HepG2 (cell line): ENCODE results near the gene SOX8. TPM values are rescaled to one million over a fixed set of nuclear protein-coding genes. Genes with fewer than 3 reads are reported as not detected.
A peak's percentile ranks its signal among the peaks of the same experiment; 100 is the strongest.

ENCODE experiments used
- ATAC-seq: fragments of 200-7000 bp; cut with Tn5 transposase; 3 replicates; pipeline ENCODE4 v1.9.1; 2020; ENCODE audit warnings: mild to moderate bottlenecking, moderate library complexity
- BruUV-seq: library from RNA; stranded (reverse); fragments of 400-500 nt; replicated peaks from 2 replicates; lab custom pipeline; 2021; lab: Mats Ljungman, UMichigan
- CTCF ChIA-PET: fragments of 300-600 bp; formaldehyde crosslinking; extraction: SDS; loops from one replicate; lab custom pipeline; 2021; ENCODE audit warnings: low total read pairs, inconsistent platforms, low intra/inter-chr PET ratio; lab: Yijun Ruan, JAX
- POLR2A ChIA-PET: fragments of 350-600 bp; sonication (Branson Sonifier 250); formaldehyde crosslinking; loops from one replicate; lab custom pipeline; 2020; ENCODE audit warnings: antibody characterized with exemption, inconsistent platforms; lab: Yijun Ruan, JAX
- DNase-seq: peaks from one replicate; pipeline ENCODE4 v3.0.0-alpha.2; 2015; ENCODE audit warnings: low spot score
- FAIRE-seq: peaks from 3 replicates; lab custom pipeline; 2011; peaks lifted over from hg19 to GRCh38; lab: Jason Lieb, UNC
- H2AFZ ChIP-seq: one replicate; pipeline ENCODE4 v1.6.1; 2011; ENCODE audit warnings: low read length, inconsistent platforms
- H3K27ac ChIP-seq: fragments of 300-600 bp; 3 replicates; pipeline ENCODE4 v1.8.0; 2011; ENCODE audit warnings: mixed run types, mild to moderate bottlenecking, mixed read lengths, low read length, inconsistent platforms; ENCODE audit not compliant: insufficient read depth; ENCODE audit errors: extremely low read length
- H3K27me3 ChIP-seq, 2 experiments: fragments of 200-600 bp in 1 of 2; 2 replicates in 1 of 2; 3 replicates in 1 of 2; pipeline versions ENCODE4 v1.6.0 to v1.8.0; 2011; ENCODE audit warnings: low read length in 2 of 2, mild to moderate bottlenecking in 2 of 2, moderate library complexity in 2 of 2, inconsistent platforms in 1 of 2; ENCODE audit not compliant: insufficient read depth in 2 of 2, control insufficient read depth in 1 of 2
- H3K36me3 ChIP-seq, 2 experiments: fragments of 200-600 bp in 1 of 2; replicated peaks in 1 of 2; 2 replicates in 1 of 2; 3 replicates in 1 of 2; pipeline versions ENCODE4 v1.5.1 to v1.8.0; 2011; ENCODE audit warnings: low read length in 2 of 2, inconsistent platforms in 1 of 2; ENCODE audit not compliant: insufficient read depth in 2 of 2, control insufficient read depth in 1 of 2
- H3K4me1 ChIP-seq: 2 replicates; pipeline ENCODE4 v1.5.1; 2012; ENCODE audit warnings: low read length, inconsistent platforms; ENCODE audit not compliant: insufficient read depth
- H3K4me2 ChIP-seq: 2 replicates; pipeline ENCODE4 v1.6.0; 2011; ENCODE audit warnings: low read depth, low read length, inconsistent platforms
- H3K4me3 ChIP-seq, 3 experiments: fragments of 200-600 bp in 1 of 3; sonication (generic), shearing (Covaris generic) in 1 of 3; replicated peaks in 1 of 3; 2 replicates each; pipeline ENCODE4 v1.5.1; 2011 to 2016; ENCODE audit warnings: low read length in 3 of 3, inconsistent platforms in 2 of 3, low read depth in 2 of 3, mild to moderate bottlenecking in 2 of 3, control low read depth in 1 of 3, mixed read lengths in 1 of 3; ENCODE audit not compliant: insufficient read depth in 1 of 3
- H3K79me2 ChIP-seq: one replicate; pipeline ENCODE4 v1.6.1; 2011; ENCODE audit warnings: low read length, inconsistent platforms; ENCODE audit not compliant: insufficient read depth
- H3K9ac ChIP-seq: 2 replicates; pipeline ENCODE4 v1.6.0; 2011; ENCODE audit warnings: mild to moderate bottlenecking, low read depth, low read length, inconsistent platforms; ENCODE audit not compliant: insufficient read depth
- H3K9me3 ChIP-seq: 2 replicates; pipeline ENCODE4 v1.5.1; 2012; ENCODE audit warnings: mild to moderate bottlenecking, low read length
- H4K20me1 ChIP-seq: 2 replicates; pipeline ENCODE4 v1.6.0; 2011; ENCODE audit warnings: inconsistent platforms, mild to moderate bottlenecking, low read length, moderate library complexity; ENCODE audit not compliant: insufficient read depth
- ATF1 ChIP-seq: IDR thresholded peaks from 2 replicates; pipeline ENCODE4 v1.6.1; 2016; ENCODE audit warnings: mild to moderate bottlenecking, control low read depth
- CEBPB ChIP-seq: IDR thresholded peaks from 2 replicates; pipeline ENCODE4 v1.6.1; 2011; ENCODE audit warnings: low read depth, low read length, improper control_type of control experiment, borderline replicate concordance
- CREM ChIP-seq, 2 experiments: sonication (generic) in 1 of 2; formaldehyde crosslinking in 1 of 2; IDR thresholded peaks; 2 replicates each; pipeline versions ENCODE4 v1.4.0 to v1.6.1; 2016 to 2020; ENCODE audit warnings: antibody characterized with exemption in 1 of 2, mild to moderate bottlenecking in 1 of 2, missing genetic modification reagents in 1 of 2
- RBM39 ChIP-seq: fragments of 200-400 bp; formaldehyde crosslinking; IDR thresholded peaks from one replicate; pipeline ENCODE4 v1.6.1; 2018; ENCODE audit warnings: antibody characterized with exemption, mild to moderate bottlenecking, low read depth, low read length; ENCODE audit not compliant: poor library complexity, severe bottlenecking
- ZBTB1 ChIP-seq: sonication (generic); formaldehyde crosslinking; IDR thresholded peaks from 2 replicates; pipeline ENCODE4 v1.4.0; 2020; ENCODE audit warnings: missing genetic modification reagents, borderline replicate concordance
- ZBTB44 ChIP-seq: sonication (generic); formaldehyde crosslinking; IDR thresholded peaks from 2 replicates; pipeline ENCODE4 v1.4.0; 2020; ENCODE audit warnings: missing genetic modification reagents
- ZFYVE20 ChIP-seq: sonication (generic); formaldehyde crosslinking; IDR thresholded peaks from 2 replicates; pipeline ENCODE4 v1.8.0; 2023; ENCODE audit warnings: low read depth, mild to moderate bottlenecking, moderate library complexity, missing genetic modification reagents, borderline replicate concordance
- ZNF530 ChIP-seq: sonication (generic); formaldehyde crosslinking; IDR thresholded peaks from 2 replicates; pipeline ENCODE4 v1.5.0; 2020; ENCODE audit warnings: low read depth, mild to moderate bottlenecking, missing genetic modification reagents
- ZNF567 ChIP-seq: sonication (generic); formaldehyde crosslinking; IDR thresholded peaks from 2 replicates; pipeline ENCODE4 v1.8.1; 2023; ENCODE audit warnings: mild to moderate bottlenecking, missing genetic modification reagents, borderline replicate concordance
- WGBS: methylation state at CpG from one replicate; pipeline ENCODE4 v1.1.6; 2017; ENCODE audit warnings: low lambda C conversion rate; 5-methylcytosine and 5-hydroxymethylcytosine counted together
- in situ Hi-C: cut with HindIII; loops from 2 replicates; pipeline ENCODE4 v1.10.0; 2017; ENCODE audit warnings: low pct_unique_long_range_greater_than_20kb; ENCODE audit not compliant: extremely low pct_ligation_motif_present
- intact Hi-C: fragments of 100-400 bp; cut with micrococcal nuclease; formaldehyde crosslinking; loops from one replicate; pipeline ENCODE4 v1.10.0; 2022; ENCODE audit not compliant: unreplicated experiment
- polyA plus RNA-seq, 8 experiments: library from polyadenylated mRNA; depleted of rRNA in 3 of 8; stranded (reverse) in 7 of 8; unstranded in 1 of 8; fragments of >200 nt; fragmentation: Illumina TruSeq in 4 of 8; extraction: Trizol in 4 of 8; gene quantifications; 2 replicates each; pipeline versions ENCODE4 v1.2.1 to v1.2.3, GENCODE V29; 2011 to 2016; ENCODE audit warnings: low read depth in 4 of 8, missing spikeins in 1 of 8, mixed read lengths in 1 of 8; ENCODE audit not compliant: insufficient read depth in 1 of 8
- total RNA-seq, 5 experiments: library from RNA; depleted of rRNA; stranded (reverse); fragments of >200 nt; fragmentation: Illumina TruSeq; extraction: Trizol; gene quantifications; 2 replicates each; pipeline ENCODE4 v1.2.3, GENCODE V29; 2016; ENCODE audit warnings: low read depth in 1 of 5
- TF ChIP-seq, protein P1 (sequence below): sonication (generic); formaldehyde crosslinking; IDR thresholded peaks from 2 replicates; pipeline ENCODE4 v1.5.0; 2020; ENCODE audit warnings: missing genetic modification reagents, mild to moderate bottlenecking, borderline replicate concordance

SOX8 gene
- total and polyA plus RNA-seq, 2 of the 13 experiments (the other 11 are each of a cell fraction or from before 2014, with no cell fraction given) = 0.20 to 0.28 TPM

GRCh38 chr16:995783-996182, 14.2 kb downstream of the SOX8 start:
- intact Hi-C loops = no loop called here
- H3K79me2 ChIP-seq = no peaks in the 10 kb centered on the region
- no TSS peak for BruUV-seq
- FAIRE-seq (no peak), ATAC-seq (no peak), DNase-seq (no peak)
- no CpG with 5 or more reads among the region's 3 CpGs for WGBS
- H3K9me3 ChIP-seq = no peaks in the 10 kb centered on the region
- in situ Hi-C loops = no loop called here
- H3K9ac ChIP-seq = no peak overlapping the region
- H3K36me3 ChIP-seq = no peaks in the 10 kb centered on the region
- no peak overlapping the region for H3K4me3 ChIP-seq
- no peak overlapping the region for H2AFZ ChIP-seq
- peaks cover 4% of the 10 kb centered on the region; the same call in 1 of the 2 replicates for H4K20me1 ChIP-seq
- H3K4me1 ChIP-seq = no peaks in the 10 kb centered on the region
- TF ChIP-seq ZNF567 (CRISPR knock-in tag) (no peak), RBM39 (no peak), ZBTB1 (CRISPR knock-in tag) (no peak), ZNF530 (CRISPR knock-in tag) (no peak), CEBPB (peak; percentile 79)
- TF ChIP-seq, protein P1, sequence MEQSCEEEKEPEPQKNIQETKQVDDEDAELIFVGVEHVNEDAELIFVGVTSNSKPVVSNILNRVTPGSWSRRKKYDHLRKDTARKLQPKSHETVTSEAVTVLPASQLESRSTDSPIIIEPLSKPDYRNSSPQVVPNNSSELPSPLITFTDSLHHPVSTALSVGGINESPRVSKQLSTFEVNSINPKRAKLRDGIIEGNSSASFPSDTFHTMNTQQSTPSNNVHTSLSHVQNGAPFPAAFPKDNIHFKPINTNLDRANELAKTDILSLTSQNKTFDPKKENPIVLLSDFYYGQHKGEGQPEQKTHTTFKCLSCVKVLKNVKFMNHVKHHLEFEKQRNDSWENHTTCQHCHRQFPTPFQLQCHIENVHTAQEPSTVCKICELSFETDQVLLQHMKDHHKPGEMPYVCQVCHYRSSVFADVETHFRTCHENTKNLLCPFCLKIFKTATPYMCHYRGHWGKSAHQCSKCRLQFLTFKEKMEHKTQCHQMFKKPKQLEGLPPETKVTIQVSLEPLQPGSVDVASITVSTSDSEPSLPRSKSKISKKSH (CRISPR knock-in tag) = no peak
- no peak overlapping the region for H3K27ac ChIP-seq
- H3K4me2 ChIP-seq = no peak overlapping the region
- ChIA-PET POLR2A (no interaction called here), CTCF (no interaction called here)
- peaks cover 22 to 78% of the 10 kb centered on the region in 2 experiments for H3K27me3 ChIP-seq

- peaks cover 4% of the 10 kb centered on the region; the same call in 1 of the 2 replicates for H4K20me1 ChIP-seq
- ChIA-PET POLR2A (no interaction called here), CTCF (no interaction called here)
- no peaks in the 10 kb centered on the region for H3K9me3 ChIP-seq
- DNase-seq (no peak), FAIRE-seq (no peak), ATAC-seq (no peak)
- no peak overlapping the region for H3K4me2 ChIP-seq
- BruUV-seq = no TSS peak
- no peaks in the 10 kb centered on the region for H3K4me1 ChIP-seq
- peaks cover 26 to 80% of the 10 kb centered on the region in 2 experiments for H3K27me3 ChIP-seq
- in situ Hi-C loops = no loop called here
- no peak overlapping the region for H3K27ac ChIP-seq
- H3K9ac ChIP-seq = no peak overlapping the region
- no peaks in the 10 kb centered on the region for H3K36me3 ChIP-seq
- no peak overlapping the region for H3K4me3 ChIP-seq
- H2AFZ ChIP-seq = no peak overlapping the region
- intact Hi-C loops = no loop called here
- H3K79me2 ChIP-seq = no peaks in the 10 kb centered on the region
- 3% methylated on average over 4 of the region's 6 CpGs for WGBS
- TF ChIP-seq CREM (IDR thresholded peaks at IDR 0.05) (no peak), CREM (CRISPR knock-in tag; IDR thresholded peaks at IDR 0.05) (no peak), ZFYVE20 (CRISPR knock-in tag) (no peak), ZBTB44 (CRISPR knock-in tag) (no peak), ATF1 (CRISPR knock-in tag) (no peak)
Observed at GRCh38 chr16:996681-997080, 15.1 kb downstream of the SOX8 start.
